Activated CD8-positive, alpha-beta T cell treated with anti-CD3 and anti-CD28 coated beads for 36 hours (primary cell): ENCODE data around the gene FXYD2. TPM values are rescaled to one million over a fixed set of nuclear protein-coding genes. Genes with fewer than 3 reads are reported as not detected.
A peak's percentile ranks its signal among the peaks of the same experiment; 100 is the strongest.

Experiments
- ATAC-seq: fragments of 200-7000 bp; cut with Tn5 transposase; one replicate; pipeline ENCODE4 v1.10.0; 2021; ENCODE audit warnings: mild to moderate bottlenecking, moderate library complexity
- CTCF ChIA-PET: fragments of 350-600 bp; sonication (Branson Sonifier 250); formaldehyde crosslinking; loops from one replicate; lab custom pipeline; 2021; ENCODE audit warnings: antibody characterized with exemption; lab: Charles Lee
- POLR2A ChIA-PET: fragments of 350-600 bp; sonication (Branson Sonifier 250); formaldehyde crosslinking; loops from one replicate; lab custom pipeline; 2021; ENCODE audit warnings: antibody characterized with exemption; lab: Charles Lee
- DNase-seq: peaks from one replicate; pipeline ENCODE4 v3.0.0-alpha.2; 2020
- H3K27ac Mint-ChIP-seq: one replicate; pipeline ENCODE4 v1.8.0; 2021; ENCODE audit warnings: mild to moderate bottlenecking, mixed read lengths
- H3K27me3 Mint-ChIP-seq: one replicate; pipeline ENCODE4 v1.8.0; 2021; ENCODE audit warnings: mixed read lengths
- H3K36me3 Mint-ChIP-seq: one replicate; pipeline ENCODE4 v1.8.0; 2021; ENCODE audit warnings: low read depth, mixed read lengths
- H3K4me1 Mint-ChIP-seq: one replicate; pipeline ENCODE4 v1.8.0; 2021; ENCODE audit warnings: low read depth, mixed read lengths
- H3K4me3 Mint-ChIP-seq: one replicate; pipeline ENCODE4 v1.8.0; 2021; ENCODE audit warnings: mild to moderate bottlenecking, moderate library complexity, mixed read lengths
- H3K9me3 Mint-ChIP-seq: one replicate; pipeline ENCODE4 v1.8.0; 2021; ENCODE audit warnings: mixed read lengths
- intact Hi-C: fragments of 100-400 bp; cut with micrococcal nuclease; formaldehyde crosslinking; loops from one replicate; pipeline ENCODE4 v1.10.0; 2022
- total RNA-seq, 2 experiments: library from RNA; stranded (reverse); gene quantifications; one replicate each; pipeline ENCODE4 v1.2.3, GENCODE V29; 2021
- TF ChIP-seq, protein P1 (sequence below): fragments of 200-600 bp; IDR thresholded peaks from one replicate; pipeline ENCODE4 v1.8.0; 2022; ENCODE audit warnings: antibody characterized with exemption, mild to moderate bottlenecking

FXYD2 gene
- total RNA-seq, 2 experiments from 2014 or later, result 6.7 to 7.2 TPM

DNA sequence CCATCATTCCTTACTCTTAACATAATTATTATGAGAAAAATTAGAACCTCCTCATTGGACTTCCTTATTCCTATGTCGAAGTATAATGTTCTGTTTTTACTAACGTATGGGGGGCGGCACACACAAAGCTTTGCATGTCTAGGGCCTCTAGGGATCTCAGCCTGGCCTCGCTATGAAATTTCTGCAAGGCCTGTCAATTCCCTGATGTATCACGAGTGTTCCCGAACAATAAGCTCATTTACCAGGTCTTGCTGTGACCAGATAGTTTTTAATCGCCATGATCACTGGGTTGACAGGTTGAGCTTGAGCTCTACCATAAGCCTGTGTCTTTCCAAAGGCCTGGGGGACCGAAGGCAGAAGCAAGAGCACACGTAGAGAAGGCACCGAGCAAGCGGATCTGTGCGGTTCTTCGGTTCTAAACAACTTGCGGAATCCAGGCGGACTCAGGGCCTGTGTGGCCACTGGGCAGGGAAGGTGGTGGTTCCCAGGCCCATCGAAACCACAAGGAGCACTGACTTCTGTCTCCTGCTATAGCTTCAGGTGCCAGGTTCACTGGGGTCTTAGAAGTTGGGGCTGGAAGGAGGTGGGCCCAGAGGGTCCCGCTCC lies 10.4 kb upstream of the FXYD2 start:
- H3K27me3 Mint-ChIP-seq, result peaks cover 1% of the 10 kb centered on the region
- no peak for DNase-seq
- H3K4me1 Mint-ChIP-seq, result peaks cover 19% of the 10 kb centered on the region
- ATAC-seq, result no peak
- ChIA-PET POLR2A (interaction anchor here (1.2 to 1.7 kb wide), 2 partner anchors 11 to 20 kb away, joined by 4 read pairs; no protein-coding TSS in a partner anchor), CTCF (interaction anchor here (0.8 to 8.8 kb wide), 10 partner anchors 9 to 336 kb away, joined by 3 to 50 read pairs (median 3); no protein-coding TSS in a partner anchor)
- intact Hi-C loops, result no loop called here
- H3K4me3 Mint-ChIP-seq, result no peak overlapping the region
- H3K9me3 Mint-ChIP-seq, result no peaks in the 10 kb centered on the region
- no peaks in the 10 kb centered on the region for H3K36me3 Mint-ChIP-seq
- TF ChIP-seq, protein P1, sequence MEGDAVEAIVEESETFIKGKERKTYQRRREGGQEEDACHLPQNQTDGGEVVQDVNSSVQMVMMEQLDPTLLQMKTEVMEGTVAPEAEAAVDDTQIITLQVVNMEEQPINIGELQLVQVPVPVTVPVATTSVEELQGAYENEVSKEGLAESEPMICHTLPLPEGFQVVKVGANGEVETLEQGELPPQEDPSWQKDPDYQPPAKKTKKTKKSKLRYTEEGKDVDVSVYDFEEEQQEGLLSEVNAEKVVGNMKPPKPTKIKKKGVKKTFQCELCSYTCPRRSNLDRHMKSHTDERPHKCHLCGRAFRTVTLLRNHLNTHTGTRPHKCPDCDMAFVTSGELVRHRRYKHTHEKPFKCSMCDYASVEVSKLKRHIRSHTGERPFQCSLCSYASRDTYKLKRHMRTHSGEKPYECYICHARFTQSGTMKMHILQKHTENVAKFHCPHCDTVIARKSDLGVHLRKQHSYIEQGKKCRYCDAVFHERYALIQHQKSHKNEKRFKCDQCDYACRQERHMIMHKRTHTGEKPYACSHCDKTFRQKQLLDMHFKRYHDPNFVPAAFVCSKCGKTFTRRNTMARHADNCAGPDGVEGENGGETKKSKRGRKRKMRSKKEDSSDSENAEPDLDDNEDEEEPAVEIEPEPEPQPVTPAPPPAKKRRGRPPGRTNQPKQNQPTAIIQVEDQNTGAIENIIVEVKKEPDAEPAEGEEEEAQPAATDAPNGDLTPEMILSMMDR, result no peak
- H3K27ac Mint-ChIP-seq, result no peak overlapping the region

DNA sequence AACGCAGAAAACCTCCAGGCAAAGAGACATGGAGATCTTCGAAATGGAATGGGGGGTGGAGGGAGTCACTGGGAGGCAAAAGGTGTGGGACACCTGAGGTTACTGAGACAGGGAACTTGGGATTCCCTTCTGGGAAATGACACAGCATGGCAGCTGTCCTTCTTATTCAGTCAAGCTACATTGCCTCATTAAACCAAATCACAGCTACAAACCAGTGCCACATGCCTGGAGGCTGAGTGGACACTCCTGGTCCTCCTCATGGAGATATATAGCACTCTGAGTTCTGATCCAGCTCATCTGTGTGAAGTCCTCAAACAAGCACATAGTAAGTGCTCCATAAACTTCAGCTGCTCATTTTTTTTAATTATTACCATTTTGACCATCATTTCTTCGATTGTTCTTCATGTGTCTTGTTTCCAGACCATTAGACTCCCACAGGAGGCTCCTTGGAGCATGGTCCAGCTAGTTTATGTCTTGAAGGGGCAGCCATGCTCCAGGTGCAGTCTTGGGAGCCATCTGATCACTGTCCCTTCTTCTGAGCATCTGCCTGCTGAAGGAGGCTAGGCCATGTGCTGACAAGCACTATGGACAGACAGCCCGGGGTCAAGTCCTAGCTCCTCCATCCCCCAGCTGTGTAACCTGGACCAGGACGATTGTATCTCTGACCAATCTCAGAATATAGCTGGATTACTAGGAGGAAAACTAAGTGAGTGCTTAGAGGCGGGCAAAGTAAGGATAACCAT lies 9.7 kb upstream of the FXYD2 start:
- Mint-ChIP-seq H3K27me3 (peaks cover 1% of the 10 kb centered on the region), H3K9me3 (no peaks in the 10 kb centered on the region), H3K4me3 (no peak overlapping the region), H3K27ac (no peak overlapping the region), H3K36me3 (no peaks in the 10 kb centered on the region), H3K4me1 (peaks cover 25% of the 10 kb centered on the region)
- DNase-seq (no peak), ATAC-seq (no peak)
- TF ChIP-seq, protein P1, result no peak
- intact Hi-C loops, result no loop called here
- CTCF ChIA-PET, result interaction anchor here (0.9 to 8.8 kb wide), 10 partner anchors 10 to 219 kb away, joined by 3 to 50 read pairs (median 4); no protein-coding TSS in a partner anchor
- POLR2A ChIA-PET, result interaction anchor here (1.2 to 1.7 kb wide), 2 partner anchors 10 to 19 kb away, joined by 4 read pairs; no protein-coding TSS in a partner anchor

DNA sequence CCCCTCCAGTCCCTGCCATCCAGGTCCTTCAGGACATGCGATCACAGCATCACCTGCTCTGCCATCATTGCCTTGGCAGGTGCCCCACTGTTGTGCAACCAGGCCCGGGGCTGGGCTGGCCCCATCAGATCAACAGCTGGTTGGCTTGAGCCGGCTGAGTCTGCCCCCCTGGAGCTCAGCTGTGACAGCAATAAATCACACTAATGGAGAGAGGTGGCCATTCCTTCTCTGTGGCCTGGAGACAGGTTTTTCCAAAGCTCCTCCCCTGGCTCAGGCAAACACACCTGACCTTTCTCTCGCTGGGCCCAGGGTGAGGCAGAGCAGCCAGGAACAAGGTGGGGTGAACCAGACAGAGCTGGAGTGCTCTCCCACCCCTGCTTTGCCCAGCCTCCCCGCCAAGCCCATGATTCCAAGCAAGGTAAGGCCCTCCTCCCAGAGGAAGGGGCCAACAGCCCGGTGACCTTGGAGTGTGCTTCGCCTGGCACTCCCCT lies 8.9 kb upstream of the FXYD2 start:
- TF ChIP-seq, protein P1, result no peak
- no peak overlapping the region for H3K4me3 Mint-ChIP-seq
- no peak for DNase-seq
- intact Hi-C loops, result no loop called here
- peaks cover 33% of the 10 kb centered on the region for H3K4me1 Mint-ChIP-seq
- no peaks in the 10 kb centered on the region for H3K36me3 Mint-ChIP-seq
- ChIA-PET POLR2A (interaction anchor here (0.9 to 1.4 kb wide), 2 partner anchors 9 to 213 kb away, joined by 3 to 4 read pairs; partner anchors contain the start of gene FXYD2), CTCF (interaction anchor here (1.8 to 8.8 kb wide), 6 partner anchors 10 to 220 kb away, joined by 5 to 50 read pairs (median 24); no protein-coding TSS in a partner anchor)
- H3K9me3 Mint-ChIP-seq, result no peaks in the 10 kb centered on the region
- H3K27me3 Mint-ChIP-seq, result peaks cover 1% of the 10 kb centered on the region
- ATAC-seq, result no peak
- no peak overlapping the region for H3K27ac Mint-ChIP-seq

DNA sequence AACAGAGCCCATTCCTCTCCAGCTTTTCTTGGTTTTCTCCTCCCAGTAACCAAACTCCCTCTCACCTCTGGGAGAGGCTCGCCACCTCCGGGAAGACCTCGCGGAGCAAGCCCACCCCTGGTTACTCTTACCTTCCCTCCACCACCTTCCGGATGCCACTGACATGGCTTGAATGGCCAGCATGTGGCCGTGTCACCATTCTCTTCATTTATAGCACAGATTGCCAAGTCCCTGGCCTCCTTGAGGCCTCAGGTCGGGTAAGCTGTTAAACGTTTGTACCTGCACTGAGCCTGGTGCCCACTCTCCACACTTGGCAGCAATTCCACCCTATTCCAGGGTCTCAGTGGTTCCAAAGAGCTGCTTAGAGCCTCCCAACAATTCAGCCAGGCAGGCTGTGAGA lies 8.0 kb upstream of the FXYD2 start:
- Mint-ChIP-seq H3K9me3 (no peaks in the 10 kb centered on the region), H3K4me3 (no peak overlapping the region), H3K27me3 (peaks cover 1% of the 10 kb centered on the region), H3K27ac (peak overlapping the region; percentile 50), H3K36me3 (no peaks in the 10 kb centered on the region), H3K4me1 (peaks cover 39% of the 10 kb centered on the region)
- no peak for DNase-seq
- ChIA-PET CTCF (interaction anchor here (0.8 to 8.8 kb wide), 8 partner anchors 9 to 221 kb away, joined by 3 to 50 read pairs (median 12); no protein-coding TSS in a partner anchor), POLR2A (interaction anchor here (0.9 to 1.4 kb wide), 4 partner anchors 8 to 214 kb away, joined by 3 to 4 read pairs (median 3); partner anchors contain the start of gene FXYD2)
- TF ChIP-seq, protein P1, result no peak
- ATAC-seq, result no peak
- intact Hi-C loops, result no loop called here
